ENCODE measurements around the gene STX1B.

DNA sequence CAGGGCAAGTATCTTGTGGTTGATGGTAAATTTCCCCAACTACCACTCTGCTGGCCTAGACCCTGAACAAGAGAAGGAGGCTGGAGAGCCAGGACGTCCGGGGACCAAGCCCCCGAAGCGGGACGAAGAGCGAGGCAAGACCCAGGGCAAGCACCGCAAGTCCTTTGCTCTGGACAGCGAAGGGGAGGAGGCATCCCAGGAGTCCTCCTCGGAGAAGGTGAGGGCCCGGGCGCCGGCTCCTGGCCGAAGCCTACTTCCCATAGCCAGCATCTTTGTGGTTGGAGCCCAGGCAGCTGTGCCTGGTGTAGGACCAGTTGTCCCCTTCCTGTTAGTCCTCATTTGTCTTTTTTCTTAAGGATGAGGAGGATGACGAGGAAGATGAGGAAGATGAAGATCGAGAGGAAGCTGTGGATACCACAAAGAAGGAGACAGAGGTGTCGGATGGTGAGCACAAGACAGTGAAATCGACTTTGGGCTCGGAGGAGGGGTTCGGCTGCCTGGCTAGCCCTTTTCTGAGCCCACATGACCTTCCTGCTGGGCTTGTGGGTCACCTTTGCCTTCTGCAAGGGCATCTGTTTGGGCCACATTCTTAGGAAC is 41.1 kb downstream of the STX1B start:
- TF ChIP-seq, protein P1, sequence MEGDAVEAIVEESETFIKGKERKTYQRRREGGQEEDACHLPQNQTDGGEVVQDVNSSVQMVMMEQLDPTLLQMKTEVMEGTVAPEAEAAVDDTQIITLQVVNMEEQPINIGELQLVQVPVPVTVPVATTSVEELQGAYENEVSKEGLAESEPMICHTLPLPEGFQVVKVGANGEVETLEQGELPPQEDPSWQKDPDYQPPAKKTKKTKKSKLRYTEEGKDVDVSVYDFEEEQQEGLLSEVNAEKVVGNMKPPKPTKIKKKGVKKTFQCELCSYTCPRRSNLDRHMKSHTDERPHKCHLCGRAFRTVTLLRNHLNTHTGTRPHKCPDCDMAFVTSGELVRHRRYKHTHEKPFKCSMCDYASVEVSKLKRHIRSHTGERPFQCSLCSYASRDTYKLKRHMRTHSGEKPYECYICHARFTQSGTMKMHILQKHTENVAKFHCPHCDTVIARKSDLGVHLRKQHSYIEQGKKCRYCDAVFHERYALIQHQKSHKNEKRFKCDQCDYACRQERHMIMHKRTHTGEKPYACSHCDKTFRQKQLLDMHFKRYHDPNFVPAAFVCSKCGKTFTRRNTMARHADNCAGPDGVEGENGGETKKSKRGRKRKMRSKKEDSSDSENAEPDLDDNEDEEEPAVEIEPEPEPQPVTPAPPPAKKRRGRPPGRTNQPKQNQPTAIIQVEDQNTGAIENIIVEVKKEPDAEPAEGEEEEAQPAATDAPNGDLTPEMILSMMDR (IDR thresholded peaks at IDR 0.05; ENCODE audit: extremely low read depth in 1 of 2, insufficient read depth in 1 of 2, low read depth in 1 of 2, low read length in 2 of 2) = no peak
- TF ChIP-seq EZH2 (IDR thresholded peaks at IDR 0.05; ENCODE audit: borderline replicate concordance, low read depth, low read length, severe bottlenecking) (no peak), JUN (IDR thresholded peaks at IDR 0.05; ENCODE audit: borderline replicate concordance, insufficient read depth, insufficient read length, low read depth) (no peak), MYC (IDR thresholded peaks at IDR 0.05; ENCODE audit: low read depth, low read length) (no peak)

Measured in endothelial cell of umbilical vein (primary cell).